GM19023 (cell line): ENCODE results near the gene KCNMB1.

Experiments used
- ATAC-seq: cut with Tn5 transposase; IDR thresholded peaks from one replicate; pipeline ENCODE4 v1.9.1; 2021; ENCODE audit warnings: mild to moderate bottlenecking, moderate library complexity; ENCODE audit not compliant: unreplicated experiment

The KCNMB1 gene

DNA sequence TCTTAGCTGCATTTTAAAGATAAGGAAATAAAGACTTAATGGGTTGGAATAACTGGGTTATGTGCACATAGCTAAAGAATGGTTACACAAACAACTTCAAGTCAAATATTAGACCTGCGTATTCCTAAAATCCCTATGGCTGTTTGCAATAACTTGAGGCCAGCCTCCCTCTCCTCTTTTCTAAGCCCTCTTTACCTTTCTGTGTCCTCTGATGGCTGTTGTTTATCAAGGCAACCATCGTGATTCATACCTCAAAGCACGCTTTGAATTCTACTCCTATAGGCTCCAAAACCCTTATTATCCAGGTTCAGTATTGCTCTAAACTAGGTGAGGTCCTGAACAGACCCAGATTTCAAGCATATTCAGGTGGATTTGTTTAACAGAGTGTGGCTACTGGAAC lies 46.0 kb downstream of the KCNMB1 start:
- no peak for ATAC-seq

DNA sequence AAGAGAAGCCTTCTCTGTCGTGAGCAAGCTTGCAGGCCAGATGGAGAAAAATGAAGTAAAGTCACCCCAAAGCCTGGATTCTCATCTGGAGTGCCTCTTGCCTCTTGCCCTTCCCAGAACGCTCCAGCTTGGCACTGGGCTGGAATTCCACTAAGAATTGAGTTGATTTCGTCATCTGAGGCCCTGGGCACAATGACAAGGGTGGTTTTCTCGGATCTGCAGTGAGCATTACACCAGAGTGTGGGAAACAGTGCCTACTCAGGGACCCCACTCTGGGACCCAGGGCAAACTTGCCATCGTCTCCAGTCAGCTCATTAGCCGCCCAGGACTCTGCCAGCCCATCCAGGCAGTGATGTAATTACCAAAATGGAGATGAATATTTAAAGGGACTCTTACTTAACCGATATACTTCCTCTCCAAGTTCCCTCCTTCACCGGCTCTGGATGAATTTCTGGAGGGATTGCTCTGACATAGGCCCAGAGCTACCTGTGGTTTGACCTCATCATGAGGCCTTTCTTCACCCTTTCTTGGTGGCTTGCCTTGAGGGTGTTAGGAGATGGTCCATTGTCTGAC lies 46.9 kb downstream of the KCNMB1 start:
- ATAC-seq, result no peak

DNA sequence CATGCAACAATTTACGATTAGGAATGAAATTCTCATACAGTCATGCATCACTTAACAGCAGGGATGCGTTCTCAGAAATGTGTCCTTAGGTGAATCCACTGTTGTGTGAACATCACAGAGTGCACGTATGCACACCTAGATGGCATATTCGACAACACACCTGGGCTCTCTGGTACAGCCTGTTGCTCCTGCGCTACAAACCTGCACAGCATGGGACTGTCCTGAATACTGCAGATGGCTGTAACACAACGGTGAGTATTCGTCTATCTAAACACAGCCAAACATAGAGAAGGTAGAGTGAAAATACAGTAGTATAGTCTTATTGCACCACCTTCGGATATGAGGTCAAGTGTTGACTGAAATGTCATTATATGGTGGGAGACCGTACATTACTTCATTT lies 47.6 kb downstream of the KCNMB1 start:
- no peak for ATAC-seq

DNA sequence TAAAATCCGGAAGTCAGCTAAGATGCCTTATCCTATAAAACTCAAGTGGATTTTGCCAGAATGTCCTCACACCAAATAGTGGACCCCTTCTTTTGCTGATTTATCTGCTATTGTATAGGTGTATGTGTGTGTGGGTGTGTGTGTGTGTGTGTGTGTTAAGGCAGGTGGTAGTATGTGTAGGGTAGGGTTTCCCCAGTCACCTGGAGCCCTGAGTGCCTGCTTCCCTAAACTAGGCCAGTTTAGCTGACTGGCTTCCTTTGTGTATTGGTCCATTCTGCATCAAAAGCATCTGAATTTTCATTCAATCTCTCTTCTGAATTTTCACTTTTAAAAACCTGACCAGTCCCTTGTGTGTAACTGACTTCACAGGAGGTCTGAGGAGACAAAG lies 49.4 kb downstream of the KCNMB1 start:
- ATAC-seq, result no peak

DNA sequence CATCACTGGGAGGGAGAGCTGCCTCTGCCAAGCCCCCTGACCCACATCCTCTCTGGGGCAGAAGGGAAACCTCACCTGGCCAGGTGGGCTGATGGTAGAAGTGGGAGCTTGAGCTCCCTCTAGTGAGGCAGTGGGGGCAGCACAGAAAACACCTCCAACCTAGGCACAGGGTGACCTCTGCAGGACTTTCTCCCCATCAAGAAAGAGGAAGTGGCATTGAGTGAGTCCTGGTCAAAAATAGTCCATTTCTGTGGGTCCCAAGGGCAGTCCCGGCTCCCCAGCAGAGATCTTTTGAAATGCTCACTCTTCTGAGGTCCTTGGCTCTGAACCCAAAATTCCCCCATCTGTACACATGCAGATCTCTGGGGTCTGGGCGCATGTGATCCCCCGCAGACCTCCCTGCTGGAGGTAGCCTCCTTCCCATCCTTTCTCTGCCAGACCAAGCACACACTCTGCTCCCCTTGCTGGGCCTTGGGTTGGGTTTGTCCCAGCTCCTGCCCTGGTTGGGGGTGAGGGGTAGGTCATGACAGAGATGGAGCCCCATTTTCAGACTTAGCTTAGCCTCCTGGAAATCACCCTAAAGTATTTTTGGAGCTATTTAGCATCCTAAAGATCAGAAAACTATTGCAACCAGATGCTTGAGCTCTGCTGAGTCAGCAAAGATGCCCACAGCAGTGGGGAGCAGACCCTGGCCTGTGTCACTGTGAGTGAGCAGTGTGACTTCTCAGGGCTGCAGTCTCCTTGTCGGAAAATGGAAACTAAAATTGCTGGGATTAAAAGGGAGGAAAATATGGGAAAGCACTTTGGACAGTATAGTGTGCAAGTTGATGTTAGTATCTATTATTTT lies 50.0 kb downstream of the KCNMB1 start:
- peak; percentile 91 for ATAC-seq

DNA sequence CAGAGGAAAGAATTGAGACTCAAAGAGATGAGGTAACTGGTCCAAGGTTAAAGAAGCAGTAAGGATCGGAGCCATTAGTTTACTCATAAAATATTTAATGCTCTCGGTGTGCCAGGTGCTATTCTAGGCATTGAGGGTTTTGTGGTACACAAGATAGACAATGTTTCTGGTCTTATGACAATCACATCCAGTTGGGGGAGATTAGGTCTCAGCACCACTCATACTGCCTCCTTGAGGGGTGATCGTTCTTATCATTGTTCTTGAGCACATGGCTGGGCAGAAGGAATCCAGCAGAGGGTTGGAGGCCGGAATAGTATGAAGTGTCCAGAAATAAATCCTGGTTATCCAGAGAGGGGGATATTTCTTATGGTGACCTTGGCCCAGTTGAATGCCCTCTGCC lies 50.9 kb downstream of the KCNMB1 start:
- ATAC-seq, result no peak

DNA sequence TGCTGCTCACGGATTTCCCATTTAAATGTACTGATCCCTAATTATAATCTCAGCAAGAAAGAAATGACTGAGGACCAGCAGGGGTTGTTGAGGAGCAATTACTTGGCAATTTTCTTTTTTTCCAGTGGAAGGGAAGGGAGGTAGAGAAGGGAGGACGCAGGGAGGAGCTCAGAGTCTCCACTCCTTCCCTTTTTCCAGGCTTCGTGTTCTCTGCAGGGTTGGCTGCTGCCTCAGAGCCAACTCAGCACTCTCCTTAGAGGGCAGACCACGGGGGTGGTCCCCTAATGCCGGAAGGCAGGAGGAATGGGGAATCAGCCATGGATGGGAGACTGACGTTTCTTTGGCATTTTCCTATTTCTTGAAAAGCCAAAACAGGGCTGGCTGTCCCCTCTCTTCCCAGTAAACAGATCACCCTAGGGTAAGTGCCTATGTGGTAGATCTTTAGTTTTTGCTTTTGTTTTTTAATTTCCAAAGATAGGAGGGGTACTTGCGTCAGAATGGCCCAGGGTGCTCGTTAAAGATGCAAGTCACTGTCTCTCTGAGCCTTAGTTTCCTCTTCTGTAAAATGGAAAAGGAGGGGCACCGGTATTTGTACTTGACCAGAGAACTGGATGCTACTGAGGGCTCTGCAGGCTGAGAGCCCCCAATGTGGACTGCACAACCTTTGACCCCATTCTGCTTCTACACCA lies 52.0 kb downstream of the KCNMB1 start:
- ATAC-seq, result no peak

DNA sequence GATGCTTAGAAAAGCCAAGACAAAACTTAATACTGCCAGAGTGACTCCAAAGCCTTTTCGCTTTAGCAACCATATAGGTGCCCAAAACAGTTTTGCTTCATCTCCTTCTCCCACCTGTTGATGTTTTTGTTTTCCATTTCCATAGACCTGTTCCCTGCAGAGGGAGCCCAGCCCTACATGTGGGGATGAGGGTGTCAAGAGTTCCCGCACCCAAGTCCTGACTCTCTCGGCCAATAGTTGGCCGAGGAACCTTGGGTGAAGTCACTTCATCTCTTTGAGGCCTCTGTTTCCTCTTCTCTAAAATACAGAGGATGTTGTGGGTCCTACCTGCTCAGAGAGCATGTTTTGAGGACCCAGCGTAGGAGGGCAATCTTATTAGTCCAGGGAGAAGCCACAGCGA lies 53.1 kb downstream of the KCNMB1 start:
- ATAC-seq, result no peak

DNA sequence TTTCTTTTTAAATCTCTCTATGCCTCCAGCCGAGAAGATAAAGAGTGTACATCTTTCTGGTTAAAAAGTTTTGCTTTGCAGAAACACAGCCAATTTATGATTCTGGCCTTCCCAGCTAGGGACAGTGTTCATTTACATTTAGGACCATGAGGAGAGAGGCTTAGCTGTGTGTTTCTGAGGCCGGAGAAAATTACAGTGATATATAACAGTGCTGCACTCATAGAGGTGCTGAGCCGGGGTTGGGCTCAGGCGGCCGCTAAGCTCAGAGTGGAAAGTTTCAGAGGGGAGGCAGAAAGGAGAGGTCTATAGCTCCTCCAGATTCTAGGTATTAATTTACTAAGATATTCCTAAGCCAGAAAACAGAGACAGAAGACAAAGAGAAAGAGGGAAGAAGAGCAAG lies 54.5 kb downstream of the KCNMB1 start:
- ATAC-seq, result no peak

DNA sequence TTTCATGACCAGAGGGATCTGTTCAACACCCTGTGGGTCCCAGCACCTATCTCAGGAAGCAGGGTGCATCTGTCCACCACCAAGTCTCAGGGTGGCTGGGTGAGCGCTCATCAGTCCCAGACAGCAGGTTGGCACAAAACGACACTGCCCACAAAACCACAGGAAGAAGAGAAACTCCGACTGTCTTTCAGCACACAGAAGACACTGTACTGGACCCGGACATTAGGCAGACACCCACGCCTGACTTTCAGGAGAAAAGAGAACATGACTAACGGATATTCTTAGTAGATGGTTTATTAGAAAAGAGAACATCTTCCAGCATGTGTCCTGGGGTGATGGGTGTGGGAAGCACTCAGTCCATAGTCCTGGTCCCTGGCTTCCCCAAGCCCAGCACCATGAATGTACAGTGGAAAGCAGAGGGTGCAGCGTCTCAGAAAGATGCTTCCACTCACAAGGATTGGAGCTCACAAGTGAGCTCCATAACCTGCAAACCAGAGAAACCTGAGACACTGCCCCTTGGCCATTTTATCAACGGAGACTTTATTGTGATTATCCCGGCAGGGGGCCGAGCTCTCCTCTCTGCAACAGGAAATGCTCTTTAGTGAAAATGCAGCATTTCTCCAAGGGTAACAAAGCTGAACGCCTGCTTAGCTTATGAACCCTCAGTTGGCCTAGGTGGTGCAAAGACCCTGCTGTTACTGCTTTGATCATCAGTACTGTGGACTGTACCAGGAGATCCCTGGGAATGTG lies 55.8 kb downstream of the KCNMB1 start:
- peak; percentile 35 for ATAC-seq

DNA sequence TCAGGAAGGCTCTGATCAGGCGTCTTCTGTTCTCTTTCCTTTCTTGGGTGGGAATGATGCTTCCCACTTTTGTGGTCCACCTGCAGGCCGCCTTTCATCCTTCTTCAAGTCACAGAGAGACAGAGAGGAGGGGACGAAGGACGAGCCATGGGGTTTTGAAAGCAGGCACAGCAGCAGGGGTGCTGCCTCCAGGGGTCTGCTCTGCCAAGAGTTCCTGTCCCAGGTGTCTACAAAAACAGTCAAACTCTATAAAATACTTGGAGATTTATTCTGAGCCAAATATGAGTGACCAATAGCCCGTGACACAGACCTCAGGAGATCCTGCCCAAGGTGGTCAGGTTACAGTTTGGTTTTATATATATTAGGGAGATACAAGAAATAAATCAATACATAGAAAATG lies 57.1 kb downstream of the KCNMB1 start:
- no peak for ATAC-seq

DNA sequence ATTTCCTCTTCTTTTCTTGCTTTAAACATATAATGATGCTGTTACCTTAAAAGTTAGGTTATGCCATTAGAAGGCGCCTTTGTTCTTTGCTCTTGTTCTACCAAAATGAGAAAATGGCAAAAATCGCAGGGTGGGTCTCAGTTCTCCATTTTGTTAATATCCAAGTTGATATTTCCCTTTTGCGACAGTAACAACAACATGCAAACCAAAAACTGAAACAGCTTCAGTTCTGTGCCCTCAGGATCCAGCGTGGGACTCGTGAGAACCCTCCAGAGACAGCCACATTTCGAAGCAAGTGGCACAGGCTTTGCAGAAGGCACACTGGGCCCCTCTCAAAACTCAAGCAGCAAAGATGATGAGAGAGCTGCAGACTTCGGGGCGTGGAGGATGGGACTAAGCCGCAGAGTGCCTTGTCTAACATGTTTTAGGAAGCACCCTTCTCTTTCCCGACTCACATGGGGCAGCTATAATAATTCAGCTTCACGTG lies 58.6 kb downstream of the KCNMB1 start:
- no peak for ATAC-seq

DNA sequence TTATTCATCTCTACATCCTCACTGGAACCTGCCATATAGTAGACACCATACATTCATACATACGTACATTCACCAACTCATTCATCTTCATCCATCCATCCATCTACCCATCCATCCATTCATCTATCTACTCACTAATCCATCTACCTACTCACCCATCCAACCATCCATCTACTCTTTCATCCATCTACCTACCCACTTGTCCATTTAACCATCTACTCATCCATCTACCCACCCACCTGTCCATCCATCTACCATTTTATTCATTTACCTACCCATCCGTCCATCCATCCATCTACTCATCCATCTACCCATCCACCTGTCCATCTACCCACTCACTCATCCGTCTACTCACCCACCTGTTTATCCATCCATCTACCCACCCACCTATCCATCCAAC lies 59.6 kb downstream of the KCNMB1 start:
- ATAC-seq, result no peak

DNA sequence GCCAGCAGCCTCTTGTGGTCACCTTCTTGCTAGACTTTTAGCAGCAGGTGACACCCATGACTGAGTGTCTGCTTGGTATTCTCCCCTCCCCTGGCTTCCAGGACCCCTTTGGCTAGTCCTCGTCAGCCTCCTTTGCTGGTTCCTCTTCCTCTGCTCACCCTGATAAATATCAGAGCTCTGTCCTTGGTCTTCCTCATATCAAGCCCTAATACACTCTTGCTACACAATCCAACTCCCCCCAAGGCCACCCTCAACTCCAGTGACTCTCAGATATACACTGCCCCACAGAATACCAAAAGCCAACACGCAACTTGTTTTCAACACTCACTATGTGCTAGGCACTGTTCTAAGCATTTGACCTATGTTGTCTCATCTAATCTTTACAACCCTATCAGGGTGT lies 61.3 kb downstream of the KCNMB1 start:
- no peak for ATAC-seq

DNA sequence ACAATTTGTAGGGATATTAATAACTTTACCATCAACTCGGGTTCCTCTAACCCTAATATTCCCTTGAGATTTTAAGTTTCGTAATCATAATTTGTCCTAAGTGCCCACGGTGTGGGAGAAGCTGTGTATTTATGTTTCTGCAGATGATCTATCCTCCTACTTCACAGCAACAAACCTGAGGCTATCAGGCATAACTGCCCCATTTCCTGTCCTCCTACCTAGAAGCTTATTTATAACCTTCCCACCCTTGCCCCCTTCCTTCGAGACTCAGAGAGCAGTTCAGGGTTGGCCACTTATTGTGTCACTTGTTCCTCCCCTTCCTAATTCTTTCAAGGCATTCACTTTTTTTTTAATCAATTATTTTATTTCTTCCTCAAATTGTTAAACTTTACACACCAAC lies 62.0 kb downstream of the KCNMB1 start:
- no peak for ATAC-seq
